8988T (cell line): ENCODE results near the gene ASNSD1.
"Not testable (repeated sequence)": the region's sequence is repeated elsewhere in the genome, so short reads cannot be mapped to it uniquely, and the experiment has no call there.

Experiments used
- DNase-seq: peaks from one replicate; pipeline ENCODE4 v3.0.0; 2011

ASNSD1 gene

GRCh38 chr2:189648846-189649509, 12.3 kb upstream of the ASNSD1 start:
- DNase-seq: no peak

DNA sequence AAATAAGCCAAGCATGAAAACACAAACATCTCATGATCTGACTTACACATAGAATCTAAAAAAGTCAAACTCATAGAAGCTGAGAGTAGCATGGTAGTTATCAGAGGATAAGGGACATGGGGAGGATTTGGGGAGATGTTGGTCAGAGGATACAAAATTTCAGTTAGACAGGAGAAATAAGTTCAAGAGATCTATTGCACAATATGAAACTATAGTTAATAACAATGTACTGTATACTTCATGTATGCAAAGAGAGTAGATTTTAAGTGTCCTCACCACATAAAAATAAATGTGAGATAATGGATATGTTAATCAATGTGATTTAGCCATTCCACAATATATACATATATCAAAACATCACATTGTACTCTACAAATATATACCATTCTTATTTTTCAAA, 10.0 kb upstream of the ASNSD1 start:
- no peak for DNase-seq

DNA sequence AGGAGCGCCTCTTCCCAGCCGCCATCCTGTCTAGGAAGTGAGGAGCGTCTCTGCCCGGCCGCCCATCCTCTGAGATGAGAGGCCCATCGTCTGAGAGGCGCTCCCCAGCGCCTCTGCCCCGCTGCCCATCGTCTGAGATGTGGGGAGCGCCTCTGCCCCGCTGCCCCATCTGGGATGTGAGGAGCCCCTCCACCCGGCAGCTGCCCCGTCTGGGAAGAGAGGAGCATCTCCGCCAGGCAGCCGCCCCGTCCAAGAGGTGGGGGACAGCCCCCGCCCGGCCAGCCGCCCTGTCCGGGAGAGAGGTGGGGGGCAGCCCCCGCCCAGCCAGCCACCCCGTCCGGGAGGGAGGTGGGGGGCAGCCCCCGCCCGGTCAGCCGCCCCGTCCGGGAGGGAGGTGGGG, 7.8 kb upstream of the ASNSD1 start:
- not testable (repeated sequence) for DNase-seq

DNA sequence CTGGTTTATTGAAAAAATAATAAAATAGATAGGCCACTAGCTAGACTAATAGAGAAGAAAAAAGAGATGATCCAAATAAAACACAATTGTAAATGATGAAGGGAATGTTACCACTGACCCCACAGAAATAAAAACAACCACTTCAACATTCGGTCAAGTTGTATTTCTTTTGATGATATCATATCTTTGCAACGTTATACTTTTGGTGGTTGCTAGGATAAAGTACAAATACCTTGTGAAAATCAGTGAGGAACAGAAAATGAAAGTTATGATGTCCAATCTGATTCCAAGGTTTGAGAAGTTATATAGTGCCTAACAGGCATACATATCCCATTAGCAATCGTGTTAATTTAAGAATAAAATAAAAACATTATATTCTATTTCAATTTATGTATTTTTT, 6.6 kb upstream of the ASNSD1 start:
- no peak for DNase-seq

DNA sequence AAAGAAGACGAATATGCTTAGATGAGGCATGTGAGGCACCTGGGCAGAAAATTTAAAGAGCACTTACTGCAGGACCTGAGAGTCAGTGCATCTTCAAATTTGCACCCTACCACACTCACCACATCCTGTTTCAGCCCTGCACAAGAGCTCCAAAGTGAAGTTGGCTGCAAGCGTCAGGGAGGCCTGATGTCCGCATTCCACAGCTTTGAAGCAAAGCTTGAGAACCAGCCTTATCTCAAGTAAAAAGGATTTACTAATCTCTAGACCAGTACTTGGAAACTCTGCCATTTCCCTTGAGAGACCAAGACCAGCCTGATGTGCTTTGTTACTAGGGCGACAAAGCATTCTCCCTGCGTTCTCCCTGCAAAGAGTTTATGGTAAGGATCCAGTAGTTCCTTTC, 3.4 kb upstream of the ASNSD1 start:
- no peak for DNase-seq

GRCh38 chr2:189658306-189659212, 2.7 kb upstream of the ASNSD1 start:
- DNase-seq: no peak

- DNase-seq: no peak
Observed at GRCh38 chr2:189659734-189660133, 1.5 kb upstream of the ASNSD1 start.

DNA sequence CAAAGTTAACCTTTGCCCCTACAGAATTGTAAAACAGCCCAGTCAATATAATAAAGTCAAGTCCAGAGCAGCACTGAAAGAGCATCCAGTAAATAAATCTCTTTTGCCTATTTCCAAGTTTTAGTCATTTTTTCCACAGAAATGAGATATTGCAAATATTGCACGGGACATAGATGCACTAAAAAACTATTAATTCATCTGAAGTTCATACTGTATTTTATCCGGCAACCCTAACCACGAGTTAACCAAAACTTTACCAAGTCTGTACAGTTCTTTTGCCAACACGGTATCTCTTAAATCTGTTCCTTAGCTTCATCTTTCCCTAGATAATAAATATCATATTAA, 484 bp upstream of the ASNSD1 start:
- no peak for DNase-seq

DNA sequence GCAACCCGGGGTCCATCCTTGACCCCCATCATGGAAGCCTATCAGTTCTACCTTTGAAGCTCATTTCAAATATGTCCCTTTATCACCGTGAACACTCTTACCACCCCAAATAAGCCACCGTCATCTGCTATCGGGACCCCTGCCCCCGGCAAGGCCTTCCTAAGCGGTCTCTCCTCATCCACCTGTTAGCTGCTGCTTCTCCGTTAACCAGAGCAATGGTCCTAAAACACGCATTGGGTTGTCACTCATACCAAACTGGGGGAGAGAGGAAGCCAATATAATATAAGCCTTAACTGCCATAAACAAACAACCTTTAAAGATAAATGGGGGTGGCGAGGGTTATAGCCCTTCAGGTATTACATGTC, 680 bp downstream of the ASNSD1 start:
- no peak for DNase-seq

- no peak for DNase-seq
Observed at GRCh38 chr2:189662669-189663226, 1.5 kb downstream of the ASNSD1 start.

DNA sequence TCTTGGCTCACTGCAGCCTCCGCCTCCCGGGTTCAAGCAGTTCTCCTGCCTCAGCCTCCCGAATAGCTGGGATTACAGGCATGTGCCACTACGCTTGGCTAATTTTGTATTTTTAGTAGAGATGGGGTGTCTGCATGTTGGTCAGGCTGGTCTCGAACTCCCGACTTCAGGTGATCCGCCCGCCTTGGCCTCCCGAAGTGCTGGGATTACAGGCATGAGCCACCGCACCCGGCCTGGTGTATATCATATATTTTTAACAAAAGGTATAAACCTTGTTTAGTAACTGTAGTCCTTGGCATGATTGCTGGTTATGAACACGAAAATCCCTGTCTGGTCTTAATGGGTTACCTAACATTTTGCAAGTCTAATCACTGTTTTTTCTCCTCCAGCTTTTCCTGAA, 2.1 kb downstream of the ASNSD1 start:
- not testable (repeated sequence) for DNase-seq

DNA sequence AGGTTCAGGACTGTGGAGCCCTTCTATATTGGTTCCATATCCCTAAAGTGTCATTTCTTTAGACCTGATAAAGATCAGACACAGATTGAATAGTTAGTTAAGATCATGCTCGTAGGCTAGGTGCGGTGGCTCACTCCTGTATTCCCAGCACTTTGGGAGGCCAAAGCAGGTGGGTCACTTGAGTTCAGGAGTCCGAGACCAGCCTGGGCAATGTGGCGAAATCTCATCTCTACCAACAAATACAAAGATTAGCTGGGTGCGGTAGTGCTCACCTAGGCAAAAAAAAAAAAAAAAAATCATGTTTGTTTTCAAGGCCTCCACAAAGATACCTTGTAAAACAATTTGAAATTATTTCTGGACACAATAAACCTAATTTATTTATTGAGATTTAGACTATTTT, 8.7 kb downstream of the ASNSD1 start:
- no peak for DNase-seq

DNA sequence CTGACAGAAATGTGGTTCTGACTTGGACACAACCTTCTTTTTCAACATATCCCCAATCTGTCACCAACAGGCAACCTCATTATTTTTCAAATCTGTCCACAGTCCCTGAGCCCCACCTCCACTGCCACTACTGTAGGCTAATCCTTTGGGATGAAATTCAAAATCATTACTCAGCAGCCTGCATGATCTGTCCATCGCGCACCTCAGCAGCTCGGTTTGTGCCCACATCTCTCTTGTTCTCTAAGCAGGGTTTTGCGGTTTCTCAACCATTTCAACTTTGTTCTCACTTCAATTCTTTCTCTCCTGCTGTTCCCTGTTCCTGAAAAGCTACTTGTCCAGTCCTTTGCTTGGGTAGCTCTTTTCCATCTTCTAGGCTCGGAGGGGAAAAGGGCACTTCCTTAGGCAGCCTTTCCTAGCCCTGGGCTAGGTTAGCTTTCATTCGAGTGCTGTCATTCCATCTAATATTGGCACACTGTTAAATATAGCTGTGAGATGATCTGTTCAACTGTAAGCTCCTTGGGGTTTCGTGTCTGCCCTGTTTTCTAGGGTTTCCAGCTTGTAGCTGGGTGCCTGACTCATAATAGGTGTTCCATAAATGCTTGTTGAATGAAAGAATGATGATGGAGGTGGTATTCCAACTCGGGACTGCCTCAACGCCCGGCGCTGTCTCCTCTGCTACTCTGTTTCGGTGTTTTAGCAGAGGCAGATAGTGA, 12.6 kb downstream of the ASNSD1 start:
- DNase-seq: no peak

DNA sequence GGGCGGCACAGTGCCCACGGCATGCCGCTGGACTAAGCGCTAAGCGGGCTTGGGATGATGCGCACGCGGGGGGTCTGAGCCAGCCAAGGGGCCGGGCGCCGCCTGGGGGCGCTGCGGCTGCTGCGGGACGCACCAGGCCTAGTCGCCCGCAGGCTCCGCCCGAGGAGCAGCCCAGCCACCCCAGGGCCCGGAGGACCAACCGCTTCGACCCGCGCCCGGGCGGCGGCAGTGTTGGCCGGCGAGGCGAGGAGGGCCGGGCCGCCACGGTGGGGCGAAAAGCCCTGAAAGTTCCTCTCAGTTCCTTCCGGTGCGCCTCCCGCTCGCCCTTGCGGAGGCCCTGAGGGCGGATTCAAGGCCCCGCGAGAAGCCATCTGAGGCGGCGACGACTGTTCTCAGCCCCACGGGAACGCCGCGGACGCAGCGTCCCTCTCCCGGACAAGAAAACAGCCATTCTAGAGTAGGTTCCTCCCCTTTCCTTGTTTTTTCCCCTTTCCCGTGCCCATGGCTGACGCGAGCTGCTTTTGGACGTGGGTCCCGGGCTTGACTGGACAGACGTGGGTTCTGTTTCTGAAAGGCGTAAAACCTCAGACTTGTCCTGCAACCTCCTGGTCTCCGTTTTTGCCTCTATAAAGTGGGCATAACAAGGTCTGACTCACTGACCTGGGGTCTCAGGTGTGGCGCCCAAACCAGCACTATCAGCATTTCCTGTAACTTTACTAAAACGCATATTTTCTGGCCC, 13.3 kb downstream of the ASNSD1 start, which contains the start of gene ANKAR:
ANKAR (plus strand) TSS at position 297 of the 739 bp plus-strand sequence. CDS start 1,821 bp downstream, outside the sequence.
- DNase-seq: peak; percentile 73

- no peak for DNase-seq
Observed at GRCh38 chr2:189676471-189676870, 15.2 kb downstream of the ASNSD1 start.

DNA sequence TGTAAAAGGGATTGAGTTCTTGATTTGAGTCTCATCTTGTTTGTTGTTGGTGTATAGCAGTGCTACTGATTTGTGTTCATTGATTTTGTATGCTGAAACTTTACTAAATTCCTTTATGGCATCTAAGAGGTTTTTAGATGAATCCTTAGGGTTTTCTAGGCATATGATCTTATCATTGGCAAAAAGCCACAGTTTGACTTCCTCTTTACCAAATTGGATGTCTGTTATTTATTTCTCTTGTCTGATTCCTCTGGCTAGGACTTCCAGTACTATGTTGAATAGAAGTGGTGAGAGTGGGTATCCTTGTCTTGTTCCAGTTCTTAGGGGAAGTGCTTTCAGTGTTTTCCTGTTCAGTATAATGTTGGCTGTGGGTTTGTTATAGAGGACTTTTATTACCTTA, 18.0 kb downstream of the ASNSD1 start:
- no peak for DNase-seq

- no peak for DNase-seq
Observed at GRCh38 chr2:189681203-189681602, 19.9 kb downstream of the ASNSD1 start.

- DNase-seq: no peak
Observed at GRCh38 chr2:189681903-189682302, 20.6 kb downstream of the ASNSD1 start.

DNA sequence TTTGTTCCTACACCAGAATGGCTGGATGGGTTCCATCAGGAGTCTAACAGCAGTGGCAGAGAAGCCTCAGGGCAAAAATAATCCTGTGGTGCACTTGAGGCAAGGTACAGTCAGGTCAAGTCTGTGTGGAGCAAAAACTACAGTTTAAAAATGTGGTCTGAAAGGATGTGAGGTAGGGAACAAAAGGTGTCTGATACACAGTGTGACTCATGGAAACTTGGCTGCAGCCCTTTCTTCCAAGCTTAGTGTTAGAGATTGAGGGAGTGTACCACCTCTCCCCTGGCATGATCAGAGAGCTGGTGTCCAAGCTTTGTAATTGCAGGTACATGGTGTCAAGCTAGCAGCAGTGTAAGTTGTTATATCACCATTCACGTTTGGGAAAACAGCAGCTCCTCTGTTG, 22.1 kb downstream of the ASNSD1 start:
- DNase-seq: no peak

DNA sequence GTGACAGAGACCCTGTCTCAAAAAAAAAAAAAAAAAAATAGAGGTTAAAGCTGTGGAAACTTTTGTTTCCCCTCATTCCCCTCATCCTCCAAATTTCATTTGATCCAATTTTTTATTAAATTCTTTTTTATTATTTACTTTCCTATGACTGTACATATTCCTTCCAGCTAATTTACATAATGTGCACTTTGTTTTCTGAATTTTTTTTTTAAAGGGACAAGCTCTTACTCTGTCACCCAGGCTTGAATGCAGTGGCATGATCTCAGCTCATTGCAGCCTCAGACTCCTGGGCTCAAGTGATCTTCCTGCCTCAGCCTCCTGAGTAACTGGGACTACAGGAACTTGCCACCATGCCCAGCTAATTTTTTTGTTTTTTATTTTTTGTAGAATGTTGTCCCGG, 23.6 kb downstream of the ASNSD1 start:
- DNase-seq: no peak

DNA sequence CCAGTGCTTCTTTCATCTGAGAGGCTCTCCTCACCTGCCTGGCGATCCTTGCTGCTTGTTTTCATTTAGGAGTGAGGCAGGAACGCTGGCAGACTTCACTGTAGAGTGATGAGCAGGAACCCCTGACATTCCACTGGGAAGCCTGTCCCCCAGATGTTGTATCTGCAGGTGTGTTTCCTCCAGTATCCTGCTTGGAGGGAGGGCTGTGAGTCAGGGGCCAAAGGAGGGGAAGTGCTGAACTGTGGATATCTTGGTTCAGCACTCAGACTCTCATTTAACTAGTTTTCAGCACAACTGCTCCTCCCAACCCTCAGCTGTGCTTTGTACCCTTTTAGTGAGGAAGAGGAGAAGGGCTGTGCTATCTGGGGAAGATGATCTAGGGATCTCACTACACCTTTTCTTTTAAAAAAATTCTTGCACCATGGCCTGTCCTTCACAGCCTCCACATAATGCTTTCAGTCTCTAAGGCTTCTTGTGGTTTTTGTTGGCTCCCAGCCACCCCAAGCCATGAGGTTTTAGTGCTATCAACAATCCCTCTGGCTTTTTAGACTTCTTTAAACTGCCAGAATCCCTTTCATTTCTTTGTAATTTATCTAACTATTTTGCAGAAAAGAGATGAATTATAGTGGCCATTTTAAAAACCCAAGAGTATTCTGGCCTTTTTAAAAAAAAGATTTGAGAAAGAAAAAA, 24.4 kb downstream of the ASNSD1 start:
- DNase-seq: no peak

GRCh38 chr2:189687796-189688195, 26.5 kb downstream of the ASNSD1 start:
- not testable (repeated sequence) for DNase-seq
